ENCODE measurements around the gene CREB3L1.

DNA sequence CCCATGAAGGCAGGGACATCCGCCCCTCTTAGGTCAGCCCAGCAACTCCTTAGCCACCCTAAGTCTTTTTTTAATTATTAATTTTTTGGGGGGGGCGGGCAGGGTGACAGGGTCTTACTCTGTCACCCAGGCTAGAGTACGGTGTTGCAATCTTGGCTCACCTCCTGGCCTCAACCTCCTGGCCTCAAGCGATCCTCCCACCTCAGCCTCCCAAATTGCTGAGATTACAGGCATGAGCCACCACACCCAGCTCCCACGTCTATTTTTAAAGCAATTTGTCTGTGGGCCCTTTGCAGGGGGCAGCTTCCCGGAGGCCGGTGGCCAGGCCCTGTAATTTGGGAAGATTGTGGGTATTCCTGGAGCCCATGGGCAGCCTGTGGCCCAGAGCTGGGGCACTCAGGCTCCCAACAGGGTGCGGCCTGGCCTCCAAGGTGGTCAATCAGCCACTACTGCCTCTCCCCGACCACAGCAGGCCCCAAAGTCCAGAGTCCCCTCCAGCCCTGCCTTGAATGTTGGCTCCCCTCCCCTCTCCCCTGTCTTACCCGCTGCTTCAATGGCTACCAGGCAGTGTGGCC lies 27.2 kb downstream of the CREB3L1 start:
- TF ChIP-seq EZH2 (IDR thresholded peaks at IDR 0.05) (no peak), POLR2AphosphoS5 (IDR thresholded peaks at IDR 0.05; ENCODE audit: borderline replicate concordance, low read depth, low read length) (no peak), FOXP2 (optimal IDR thresholded peaks at IDR 0.05; ENCODE audit: control extremely low read depth, extremely low read length, insufficient read depth) (no peak)

All from SK-N-MC (cell line).